HepG2 (cell line): ENCODE data around the gene SNAP29.

Experiments used
- HCFC1 ChIP-seq: fragments of 150-350 bp; IDR thresholded peaks from 2 replicates; pipeline ENCODE4 v1.6.1; 2014; ENCODE audit warnings: low read depth, low read length
- RERE ChIP-seq: IDR thresholded peaks from 2 replicates; pipeline ENCODE4 v1.6.1; 2016; ENCODE audit warnings: low read depth, missing genetic modification reagents, missing compliant biosample characterization
- SAP130 ChIP-seq: IDR thresholded peaks from 2 replicates; pipeline ENCODE4 v1.6.1; 2016; ENCODE audit warnings: low read depth
- ZNF558 ChIP-seq: sonication (generic); formaldehyde crosslinking; IDR thresholded peaks from 2 replicates; pipeline ENCODE4 v1.9.0; 2022; ENCODE audit warnings: mild to moderate bottlenecking, missing genetic modification reagents, borderline replicate concordance
- ZNF639 ChIP-seq: conservative IDR thresholded peaks from 2 replicates; pipeline ENCODE4 v1.6.1; 2018; ENCODE audit warnings: missing genetic modification reagents

GRCh38 chr22:20865331-20865730 is 6.5 kb downstream of the SNAP29 start:
- no peak for TF ChIP-seq SAP130 (CRISPR knock-in tag)
- no peak for TF ChIP-seq ZNF558 (CRISPR knock-in tag)
- no peak for TF ChIP-seq HCFC1
- no peak for TF ChIP-seq ZNF639
- no peak for TF ChIP-seq RERE (CRISPR knock-in tag)
